NCI-H510A (cell line): ENCODE results near the gene ROBO2.

Source experiments
- DNase-seq: peaks from one replicate; lab custom pipeline; 2025; lab: John Stamatoyannopoulos, UW

Gene ROBO2

GRCh38 chr3:77190374-77190773, 150.5 kb downstream of the ROBO2 start:
- DNase-seq: no peak

DNA sequence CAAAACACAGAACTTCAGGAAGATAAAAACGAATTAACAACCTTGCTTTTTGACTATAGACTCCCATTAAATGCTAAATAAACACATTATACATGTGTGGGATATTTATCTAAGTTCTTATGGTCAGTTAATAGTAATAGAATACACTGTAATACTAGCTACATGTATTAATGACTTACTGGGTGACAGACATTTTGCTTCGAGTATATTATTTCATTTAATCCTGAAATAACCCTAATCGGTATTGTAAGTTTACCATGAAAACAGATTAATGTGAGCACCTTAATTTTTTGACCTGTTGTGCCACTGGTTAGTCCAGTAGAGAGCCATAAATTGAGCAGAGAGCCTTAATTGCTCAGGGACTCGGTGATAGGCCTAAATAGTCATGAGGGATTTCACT, 151.1 kb downstream of the ROBO2 start:
- no peak for DNase-seq

DNA sequence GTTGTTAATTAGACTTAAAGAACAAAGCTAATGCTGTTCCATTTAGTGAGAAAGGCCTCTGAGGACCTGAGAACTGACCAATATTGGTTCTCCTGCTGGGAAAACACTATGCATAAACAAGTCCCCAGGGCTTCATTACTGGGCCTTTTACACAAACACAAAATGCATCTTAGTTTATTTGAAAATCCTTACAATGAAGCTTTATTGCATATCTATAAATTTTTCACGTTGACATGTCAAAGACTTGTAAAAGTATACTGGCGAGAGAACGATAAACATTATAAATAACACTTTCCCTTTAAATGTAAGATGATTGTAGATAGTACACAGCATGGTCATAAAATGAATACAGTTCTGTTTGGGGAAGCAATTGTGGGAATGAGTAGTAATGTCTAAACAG, 151.7 kb downstream of the ROBO2 start:
- no peak for DNase-seq

DNA sequence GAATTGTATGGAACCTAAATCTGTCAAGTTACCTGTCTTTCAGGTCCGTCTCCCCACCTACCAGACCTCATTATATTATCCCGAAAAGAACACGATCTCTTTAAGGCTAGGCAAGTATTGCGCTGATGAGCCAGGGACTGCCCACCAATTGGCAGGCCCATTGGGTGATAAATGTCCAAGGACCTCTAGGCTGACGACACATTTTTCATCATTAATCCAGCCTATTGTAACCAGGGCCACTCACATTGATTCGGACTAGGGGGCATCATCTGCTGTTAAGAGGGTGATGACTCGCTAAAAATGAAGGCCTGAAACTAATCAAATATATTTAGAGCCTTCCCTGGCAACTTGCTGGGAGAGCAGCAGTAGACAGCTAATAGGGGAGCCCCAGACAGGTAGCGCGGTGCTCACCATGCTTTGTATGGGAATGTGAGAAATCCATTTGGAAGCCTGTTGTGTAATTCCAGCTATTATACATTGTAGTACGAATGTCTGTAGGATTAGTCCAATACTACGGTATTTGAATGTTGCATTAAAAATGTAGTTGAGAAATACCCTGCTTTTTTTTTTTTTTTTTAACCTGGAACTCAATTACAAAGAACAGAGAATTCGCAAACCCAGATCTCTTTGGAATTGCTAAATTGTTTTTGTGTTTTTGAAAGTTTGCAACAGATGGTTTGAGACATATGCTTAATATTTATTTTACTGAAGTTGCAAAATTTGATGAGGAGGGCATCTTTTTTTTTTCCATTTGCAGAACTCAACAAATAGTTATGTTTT, 156.1 kb downstream of the ROBO2 start:
- DNase-seq: no peak

- no peak for DNase-seq
Measured at GRCh38 chr3:77197408-77197807, 157.5 kb downstream of the ROBO2 start.

- DNase-seq: no peak
Measured at GRCh38 chr3:77203851-77204250, 164.0 kb downstream of the ROBO2 start.

DNA sequence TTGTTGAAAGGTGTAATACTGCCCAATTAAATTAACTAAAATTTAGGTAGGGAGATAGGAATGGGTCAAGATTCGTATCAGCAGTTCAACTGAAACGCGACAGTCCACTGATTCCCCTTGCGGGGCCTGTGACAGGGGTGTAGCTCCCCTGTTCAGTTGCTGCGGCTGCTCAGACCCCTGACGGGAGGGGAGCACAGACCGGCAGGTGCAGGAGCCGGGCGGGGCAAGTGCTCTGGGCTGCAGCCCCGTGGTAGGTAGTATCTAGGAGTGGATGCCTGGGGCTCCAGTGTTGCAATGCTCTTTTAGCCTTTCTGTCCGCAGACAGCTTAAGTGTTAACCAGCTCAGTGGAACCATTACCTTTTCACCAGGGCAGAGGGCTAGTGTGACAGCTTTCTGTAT, 164.9 kb downstream of the ROBO2 start:
- no peak for DNase-seq

DNA sequence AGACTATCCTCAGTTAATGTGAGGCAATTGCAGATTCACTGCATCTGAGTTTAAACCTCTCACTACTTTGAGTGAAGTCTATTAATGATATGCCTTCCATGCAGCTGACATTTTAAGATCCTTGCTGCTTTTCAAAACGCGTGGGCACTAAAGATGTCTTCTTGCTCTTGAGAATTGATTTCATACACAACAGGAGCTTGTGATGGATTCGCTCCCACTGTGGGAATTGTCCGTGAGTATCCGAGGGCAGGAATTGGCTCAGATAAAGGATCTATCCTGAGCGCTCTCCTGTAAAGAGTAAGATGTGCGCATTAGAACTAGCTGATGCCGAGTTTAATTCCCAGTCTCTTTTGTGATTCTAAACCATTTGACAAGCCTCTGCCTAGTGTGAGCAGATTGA, 167.9 kb downstream of the ROBO2 start:
- no peak for DNase-seq

- DNase-seq: no peak
Measured at GRCh38 chr3:77222701-77223100, 182.8 kb downstream of the ROBO2 start.

- no peak for DNase-seq
Measured at GRCh38 chr3:77227567-77227966, 187.7 kb downstream of the ROBO2 start.

DNA sequence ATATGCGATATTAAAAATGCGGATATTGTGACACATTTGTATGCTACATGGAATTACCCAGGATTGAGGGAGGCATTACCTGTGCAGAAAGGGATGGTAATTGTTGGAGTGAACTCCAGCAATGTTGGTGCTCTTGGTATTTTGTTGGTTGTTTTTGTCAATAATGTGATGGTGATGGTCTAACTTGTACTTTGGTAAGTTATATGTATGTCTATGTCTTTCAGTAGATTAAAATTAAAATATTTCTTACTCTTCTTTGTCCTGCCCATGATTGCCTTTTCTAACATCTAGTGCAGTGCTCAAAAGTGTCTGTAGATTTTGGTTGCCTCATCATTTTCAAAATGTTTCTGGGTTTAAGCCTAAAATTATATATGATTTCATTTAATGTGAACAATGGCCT, 192.7 kb downstream of the ROBO2 start:
- DNase-seq: no peak

GRCh38 chr3:77234004-77234403, 194.1 kb downstream of the ROBO2 start:
- no peak for DNase-seq

DNA sequence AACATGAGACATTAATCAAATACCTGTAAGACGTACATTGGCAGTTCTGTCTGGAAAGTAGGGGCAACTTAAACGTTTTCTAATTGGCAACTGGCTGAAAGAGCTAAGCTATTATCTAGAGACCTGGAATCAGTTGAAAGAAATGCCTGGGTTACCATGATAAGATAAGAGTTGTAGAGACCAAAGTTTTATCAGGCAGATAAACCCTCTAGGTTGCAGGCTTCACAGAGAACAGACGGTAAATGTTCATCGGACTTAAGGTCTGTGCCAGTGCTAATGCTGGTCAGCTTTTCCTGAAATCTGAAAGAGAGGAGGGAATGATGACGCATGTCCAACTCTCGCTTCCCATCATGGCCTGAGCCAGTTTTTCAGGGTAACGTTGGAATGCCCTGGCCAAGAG, 196.2 kb downstream of the ROBO2 start:
- no peak for DNase-seq

GRCh38 chr3:77240072-77240650, 200.3 kb downstream of the ROBO2 start:
- no peak for DNase-seq

DNA sequence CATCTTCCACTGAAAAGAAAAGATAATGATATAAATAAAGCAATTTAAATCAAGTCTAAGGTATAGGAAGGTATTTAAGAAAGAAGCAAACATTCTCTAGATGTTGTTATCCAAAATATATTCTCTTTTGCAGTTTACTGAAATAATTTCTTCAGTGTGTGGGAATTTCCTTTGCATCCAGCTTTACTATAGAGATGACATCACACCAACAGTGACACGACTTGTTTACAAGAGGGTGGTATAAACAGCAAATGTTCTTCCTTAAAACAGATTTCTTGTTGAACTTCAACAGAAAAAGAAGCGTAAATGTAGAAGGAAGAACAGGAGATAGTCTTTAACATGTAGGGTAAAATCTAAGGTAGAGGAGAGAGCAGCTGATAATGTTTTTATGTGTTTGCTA, 202.5 kb downstream of the ROBO2 start:
- DNase-seq: no peak

DNA sequence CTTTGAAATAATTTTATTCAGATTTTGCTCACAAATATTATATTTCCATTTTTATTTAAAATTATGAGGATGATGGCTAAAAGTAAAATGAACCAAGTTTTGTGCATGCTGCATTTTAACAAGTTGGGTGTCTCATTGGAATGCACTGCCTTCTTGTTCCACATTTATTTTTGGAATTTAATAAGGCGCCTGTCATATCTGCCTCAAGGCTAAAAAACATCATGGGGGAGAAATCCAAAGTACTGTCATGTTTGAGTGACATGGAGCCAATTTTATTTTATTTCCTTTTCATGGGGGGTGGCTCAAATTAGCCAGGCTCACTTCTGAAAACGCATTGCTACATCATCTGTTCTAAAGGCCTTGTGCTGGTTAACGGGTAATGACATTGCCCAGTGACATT, 205.1 kb downstream of the ROBO2 start:
- no peak for DNase-seq

DNA sequence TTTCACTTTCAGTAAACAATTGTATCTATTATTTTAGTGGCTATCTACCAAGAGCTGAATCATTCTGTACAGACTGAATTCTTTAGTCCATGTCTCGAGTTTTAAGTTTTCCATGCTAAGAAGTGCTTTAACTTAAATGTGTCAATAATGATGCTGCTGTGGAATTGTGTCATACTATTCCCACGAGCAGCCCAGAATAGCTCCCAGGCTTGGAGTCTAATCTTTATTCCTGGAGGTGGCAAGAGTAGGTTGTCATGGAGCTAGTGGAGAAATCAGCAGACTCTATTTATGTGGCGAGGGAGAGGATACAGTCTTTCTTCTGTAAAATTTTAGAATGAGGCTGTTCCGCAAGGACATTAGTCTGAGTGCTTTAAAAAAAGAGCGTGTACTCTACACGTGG, 207.2 kb downstream of the ROBO2 start:
- no peak for DNase-seq

GRCh38 chr3:77247817-77248216, 207.9 kb downstream of the ROBO2 start:
- no peak for DNase-seq

DNA sequence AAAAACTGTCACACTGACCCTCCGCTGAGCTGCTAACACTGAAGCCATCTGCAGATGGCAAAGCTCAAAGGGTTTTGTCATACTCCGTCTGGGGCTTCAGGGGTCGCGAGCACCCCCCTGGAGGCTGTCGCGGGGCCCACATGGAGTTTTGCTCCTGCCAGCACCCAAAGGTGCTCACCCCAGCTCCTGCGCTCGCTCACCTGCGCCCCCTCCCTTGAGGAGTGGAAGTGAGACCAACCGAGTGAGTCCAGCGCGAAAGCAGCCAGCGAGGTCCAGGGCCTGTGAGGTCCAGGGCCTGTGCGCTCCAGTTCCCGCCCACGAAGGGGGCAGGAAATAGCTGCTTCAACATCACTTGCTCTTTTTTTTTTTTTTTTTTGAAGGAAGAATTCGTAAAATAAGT, 208.5 kb downstream of the ROBO2 start:
- DNase-seq: no peak

DNA sequence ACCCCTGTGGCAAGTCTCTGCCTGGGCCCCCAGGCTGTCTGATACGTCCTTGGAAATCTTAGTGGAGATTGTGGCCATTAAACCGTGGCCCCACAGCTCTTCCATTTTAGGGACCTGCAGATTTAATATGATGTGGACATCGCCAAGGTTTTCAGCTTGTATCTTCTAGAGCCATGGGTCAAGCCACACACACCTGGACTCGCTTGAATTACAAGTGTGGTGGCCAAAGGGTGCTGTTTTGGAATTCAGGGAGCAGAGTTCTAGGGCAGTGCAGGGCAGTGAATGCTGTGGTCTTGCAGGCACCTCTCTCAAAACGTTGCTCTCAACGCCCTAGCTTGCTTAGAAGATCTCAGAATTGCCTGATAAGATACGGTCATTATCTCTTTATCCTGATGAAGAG, 211.2 kb downstream of the ROBO2 start:
- DNase-seq: no peak

- peak; percentile 29 for DNase-seq
Measured at GRCh38 chr3:77254967-77255831, 215.3 kb downstream of the ROBO2 start.

DNA sequence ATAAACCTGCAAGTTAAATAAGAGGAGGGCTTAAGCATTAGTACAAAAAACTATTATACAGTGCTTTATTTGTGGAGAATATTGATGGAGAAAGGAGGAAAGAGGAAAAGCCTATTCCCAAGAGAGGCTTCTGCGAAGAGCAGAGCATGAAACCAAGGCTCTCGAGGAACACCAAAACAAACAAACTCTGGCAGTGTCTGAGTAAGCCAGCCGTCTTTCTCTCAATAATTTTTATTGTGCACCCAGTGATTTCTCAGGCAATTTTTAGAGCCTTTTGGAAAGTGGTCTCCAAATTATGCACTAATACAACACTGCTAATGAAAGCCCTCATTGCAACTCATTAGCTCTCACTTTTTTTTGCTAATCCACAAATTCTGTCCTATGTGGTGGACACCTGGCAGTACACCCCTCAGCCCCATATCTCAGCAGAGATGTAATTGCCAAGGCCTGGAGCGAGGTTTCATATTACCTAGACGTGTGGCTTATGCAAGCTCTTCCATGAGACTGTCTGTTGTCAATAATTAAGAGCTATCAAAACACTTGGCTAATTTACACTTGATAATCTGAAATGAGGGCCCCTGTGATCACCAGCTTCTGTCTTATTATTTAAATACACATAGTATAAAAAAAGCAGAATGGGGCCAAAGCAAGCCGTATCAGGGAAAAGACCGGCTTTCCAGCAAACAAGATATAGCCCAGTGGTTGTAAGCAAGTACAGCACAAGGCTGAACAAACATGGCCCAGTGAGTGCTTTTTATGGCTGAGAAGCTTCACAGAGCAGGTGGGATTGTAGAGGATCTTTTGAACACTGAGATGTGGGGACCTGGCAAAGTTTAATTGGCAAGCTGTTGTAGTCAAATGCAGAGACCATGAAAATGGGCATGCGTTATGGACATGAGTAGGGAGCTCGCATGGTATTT, 216.9 kb downstream of the ROBO2 start:
- DNase-seq: peak; percentile 56
